HepG2 (cell line): Measurements from ENCODE around the gene PPIG. TPM values are rescaled to one million over a fixed set of nuclear protein-coding genes. Genes with fewer than 3 reads are reported as not detected.

Source experiments
- ARNT ChIP-seq: fragments of 450-650 bp; IDR thresholded peaks from 2 replicates; pipeline ENCODE4 v1.6.1; 2017
- DMAP1 ChIP-seq: IDR thresholded peaks from 2 replicates; pipeline ENCODE4 v1.6.1; 2016
- ESRRA ChIP-seq: sonication (generic); formaldehyde crosslinking; IDR thresholded peaks from 2 replicates; pipeline ENCODE4 v1.5.1; 2020; ENCODE audit warnings: mild to moderate bottlenecking, low read depth, missing genetic modification reagents
- FOXM1 ChIP-seq: sonication (generic); formaldehyde crosslinking; IDR thresholded peaks from 2 replicates; pipeline ENCODE4 v1.5.0; 2020; ENCODE audit warnings: missing genetic modification reagents
- HNRNPLL ChIP-seq: fragments of 200-400 bp; formaldehyde crosslinking; IDR thresholded peaks from 2 replicates; pipeline ENCODE4 v1.6.1; 2017; ENCODE audit warnings: mild to moderate bottlenecking, low read depth, low read length; ENCODE audit not compliant: poor library complexity, severe bottlenecking
- KDM5B ChIP-seq: sonication (generic); formaldehyde crosslinking; IDR thresholded peaks from 2 replicates; pipeline ENCODE4 v1.4.0; 2020; ENCODE audit warnings: missing genetic modification reagents, mild to moderate bottlenecking, borderline replicate concordance
- PCBP2 ChIP-seq: fragments of 200-400 bp; formaldehyde crosslinking; optimal IDR thresholded peaks from 2 replicates; pipeline ENCODE3; 2018; ENCODE audit warnings: low read length, low read depth; ENCODE audit not compliant: poor library complexity, severe bottlenecking
- RAD51 ChIP-seq: fragments of 450-650 bp; IDR thresholded peaks from 2 replicates; pipeline ENCODE4 v1.6.1; 2016; ENCODE audit warnings: borderline replicate concordance
- STAT5B ChIP-seq: sonication (generic); formaldehyde crosslinking; IDR thresholded peaks from 2 replicates; pipeline ENCODE4 v1.4.0; 2020; ENCODE audit warnings: missing genetic modification reagents
- ZFP36L1 ChIP-seq: sonication (generic); formaldehyde crosslinking; IDR thresholded peaks from 2 replicates; pipeline ENCODE4 v1.8.0; 2022; ENCODE audit warnings: mild to moderate bottlenecking, missing genetic modification reagents, moderate library complexity
- ZFP41 ChIP-seq: sonication (generic); formaldehyde crosslinking; IDR thresholded peaks from 2 replicates; pipeline ENCODE4 v1.4.0; 2020; ENCODE audit warnings: mild to moderate bottlenecking, missing genetic modification reagents, borderline replicate concordance
- polyA plus RNA-seq, 8 experiments: library from polyadenylated mRNA; depleted of rRNA in 3 of 8; stranded (reverse) in 7 of 8; unstranded in 1 of 8; fragments of >200 nt; fragmentation: Illumina TruSeq in 4 of 8; extraction: Trizol in 4 of 8; gene quantifications; 2 replicates each; pipeline versions ENCODE4 v1.2.1 to v1.2.3, GENCODE V29; 2011 to 2016; ENCODE audit warnings: low read depth in 4 of 8, missing spikeins in 1 of 8, mixed read lengths in 1 of 8; ENCODE audit not compliant: insufficient read depth in 1 of 8
- total RNA-seq, 5 experiments: library from RNA; depleted of rRNA; stranded (reverse); fragments of >200 nt; fragmentation: Illumina TruSeq; extraction: Trizol; gene quantifications; 2 replicates each; pipeline ENCODE4 v1.2.3, GENCODE V29; 2016; ENCODE audit warnings: low read depth in 1 of 5
- TF ChIP-seq, protein P1 (sequence below): sonication (generic); formaldehyde crosslinking; IDR thresholded peaks from 2 replicates; pipeline ENCODE4 v1.4.0; 2020; ENCODE audit warnings: missing genetic modification reagents, borderline replicate concordance
- TF ChIP-seq, protein P2 (sequence below): sonication (generic); formaldehyde crosslinking; IDR thresholded peaks from 2 replicates; pipeline ENCODE4 v1.5.1; 2020; ENCODE audit warnings: missing genetic modification reagents, mild to moderate bottlenecking, borderline replicate concordance
- TF ChIP-seq, protein P3 (sequence below), 2 experiments: IDR thresholded peaks; 2 replicates each; pipeline ENCODE4 v1.6.1; 2011 to 2012; ENCODE audit warnings: low read length in 2 of 2, borderline replicate concordance in 1 of 2, low read depth in 1 of 2, mild to moderate bottlenecking in 1 of 2, moderate library complexity in 1 of 2
- TF ChIP-seq, protein P4 (sequence below): sonication (generic); formaldehyde crosslinking; IDR thresholded peaks from 2 replicates; pipeline ENCODE4 v1.5.0; 2020; ENCODE audit warnings: mild to moderate bottlenecking, missing genetic modification reagents, borderline replicate concordance
- TF ChIP-seq, protein P5 (sequence below): sonication (generic); formaldehyde crosslinking; IDR thresholded peaks from 2 replicates; pipeline ENCODE4 v1.8.1; 2022; ENCODE audit warnings: mild to moderate bottlenecking, missing genetic modification reagents

PPIG gene
- total and polyA plus RNA-seq, 2 of the 13 experiments (the other 11 are each of a cell fraction or from before 2014, with no cell fraction given): 31.3 to 81.0 TPM

DNA sequence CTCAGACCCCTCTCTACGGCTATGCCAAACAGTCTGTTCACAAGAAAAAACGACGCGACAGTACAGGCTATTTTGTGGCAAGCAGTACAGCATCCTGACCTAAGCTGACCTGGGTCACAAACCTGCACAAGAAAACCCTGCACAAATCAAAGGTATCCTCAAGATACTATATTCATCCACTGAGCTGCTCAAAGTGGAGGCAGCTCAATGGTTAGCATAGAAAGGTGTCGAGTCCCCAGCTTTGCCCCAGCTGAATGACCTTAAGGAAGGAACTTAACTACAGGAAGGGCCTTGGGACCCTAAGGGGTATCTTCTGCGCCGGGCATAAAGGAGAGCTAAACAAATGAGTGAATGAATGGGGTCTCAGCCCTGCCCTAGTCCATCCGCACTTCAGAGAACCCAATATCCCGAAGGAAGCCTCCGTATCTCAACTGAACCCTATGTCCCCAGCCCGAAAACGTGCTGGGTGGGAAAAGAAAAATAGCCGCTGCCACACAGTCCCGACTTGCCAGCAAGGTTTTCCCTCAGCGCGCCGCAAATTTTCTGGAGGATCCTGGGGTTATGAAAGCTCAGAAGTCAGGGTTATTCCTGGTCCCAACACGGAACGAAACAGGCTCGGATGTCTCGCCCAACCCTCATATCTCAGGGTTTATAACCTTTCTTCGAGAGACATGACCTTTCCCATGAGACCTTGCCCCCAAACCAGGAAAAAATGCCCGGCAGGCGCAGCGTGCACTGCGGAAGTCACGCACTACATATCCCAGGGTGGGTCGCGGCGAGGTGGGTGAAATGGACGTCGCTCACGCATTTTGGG is 10.8 kb upstream of the PPIG start, which contains the start of gene FASTKD1 (continued):
- TF ChIP-seq HNRNPLL: peak; percentile 97
- TF ChIP-seq, protein P1, sequence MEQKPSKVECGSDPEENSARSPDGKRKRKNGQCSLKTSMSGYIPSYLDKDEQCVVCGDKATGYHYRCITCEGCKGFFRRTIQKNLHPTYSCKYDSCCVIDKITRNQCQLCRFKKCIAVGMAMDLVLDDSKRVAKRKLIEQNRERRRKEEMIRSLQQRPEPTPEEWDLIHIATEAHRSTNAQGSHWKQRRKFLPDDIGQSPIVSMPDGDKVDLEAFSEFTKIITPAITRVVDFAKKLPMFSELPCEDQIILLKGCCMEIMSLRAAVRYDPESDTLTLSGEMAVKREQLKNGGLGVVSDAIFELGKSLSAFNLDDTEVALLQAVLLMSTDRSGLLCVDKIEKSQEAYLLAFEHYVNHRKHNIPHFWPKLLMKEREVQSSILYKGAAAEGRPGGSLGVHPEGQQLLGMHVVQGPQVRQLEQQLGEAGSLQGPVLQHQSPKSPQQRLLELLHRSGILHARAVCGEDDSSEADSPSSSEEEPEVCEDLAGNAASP (CRISPR knock-in tag): peak; percentile 92; the same call in 1 of the 2 replicates
- peak; percentile 77 for TF ChIP-seq KDM5B (CRISPR knock-in tag)
- TF ChIP-seq FOXM1 (CRISPR knock-in tag): no peak
- TF ChIP-seq ESRRA (CRISPR knock-in tag): peak; percentile 99
- TF ChIP-seq STAT5B: 0 out of 2 replicates have a peak, but pooled peaks have one; percentile 72
- TF ChIP-seq, protein P2, sequence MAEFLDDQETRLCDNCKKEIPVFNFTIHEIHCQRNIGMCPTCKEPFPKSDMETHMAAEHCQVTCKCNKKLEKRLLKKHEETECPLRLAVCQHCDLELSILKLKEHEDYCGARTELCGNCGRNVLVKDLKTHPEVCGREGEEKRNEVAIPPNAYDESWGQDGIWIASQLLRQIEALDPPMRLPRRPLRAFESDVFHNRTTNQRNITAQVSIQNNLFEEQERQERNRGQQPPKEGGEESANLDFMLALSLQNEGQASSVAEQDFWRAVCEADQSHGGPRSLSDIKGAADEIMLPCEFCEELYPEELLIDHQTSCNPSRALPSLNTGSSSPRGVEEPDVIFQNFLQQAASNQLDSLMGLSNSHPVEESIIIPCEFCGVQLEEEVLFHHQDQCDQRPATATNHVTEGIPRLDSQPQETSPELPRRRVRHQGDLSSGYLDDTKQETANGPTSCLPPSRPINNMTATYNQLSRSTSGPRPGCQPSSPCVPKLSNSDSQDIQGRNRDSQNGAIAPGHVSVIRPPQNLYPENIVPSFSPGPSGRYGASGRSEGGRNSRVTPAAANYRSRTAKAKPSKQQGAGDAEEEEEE: no peak
- peak; percentile 88 for TF ChIP-seq ZFP36L1 (CRISPR knock-in tag)
- TF ChIP-seq, protein P3, sequence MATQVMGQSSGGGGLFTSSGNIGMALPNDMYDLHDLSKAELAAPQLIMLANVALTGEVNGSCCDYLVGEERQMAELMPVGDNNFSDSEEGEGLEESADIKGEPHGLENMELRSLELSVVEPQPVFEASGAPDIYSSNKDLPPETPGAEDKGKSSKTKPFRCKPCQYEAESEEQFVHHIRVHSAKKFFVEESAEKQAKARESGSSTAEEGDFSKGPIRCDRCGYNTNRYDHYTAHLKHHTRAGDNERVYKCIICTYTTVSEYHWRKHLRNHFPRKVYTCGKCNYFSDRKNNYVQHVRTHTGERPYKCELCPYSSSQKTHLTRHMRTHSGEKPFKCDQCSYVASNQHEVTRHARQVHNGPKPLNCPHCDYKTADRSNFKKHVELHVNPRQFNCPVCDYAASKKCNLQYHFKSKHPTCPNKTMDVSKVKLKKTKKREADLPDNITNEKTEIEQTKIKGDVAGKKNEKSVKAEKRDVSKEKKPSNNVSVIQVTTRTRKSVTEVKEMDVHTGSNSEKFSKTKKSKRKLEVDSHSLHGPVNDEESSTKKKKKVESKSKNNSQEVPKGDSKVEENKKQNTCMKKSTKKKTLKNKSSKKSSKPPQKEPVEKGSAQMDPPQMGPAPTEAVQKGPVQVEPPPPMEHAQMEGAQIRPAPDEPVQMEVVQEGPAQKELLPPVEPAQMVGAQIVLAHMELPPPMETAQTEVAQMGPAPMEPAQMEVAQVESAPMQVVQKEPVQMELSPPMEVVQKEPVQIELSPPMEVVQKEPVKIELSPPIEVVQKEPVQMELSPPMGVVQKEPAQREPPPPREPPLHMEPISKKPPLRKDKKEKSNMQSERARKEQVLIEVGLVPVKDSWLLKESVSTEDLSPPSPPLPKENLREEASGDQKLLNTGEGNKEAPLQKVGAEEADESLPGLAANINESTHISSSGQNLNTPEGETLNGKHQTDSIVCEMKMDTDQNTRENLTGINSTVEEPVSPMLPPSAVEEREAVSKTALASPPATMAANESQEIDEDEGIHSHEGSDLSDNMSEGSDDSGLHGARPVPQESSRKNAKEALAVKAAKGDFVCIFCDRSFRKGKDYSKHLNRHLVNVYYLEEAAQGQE (IDR thresholded peaks at IDR 0.05; ENCODE audit: borderline replicate concordance in 1 of 2, low read depth in 1 of 2, low read length in 2 of 2): peak in 1 of 2 experiments; percentile 80; a peak in 1 of 4 replicates
- TF ChIP-seq, protein P4, sequence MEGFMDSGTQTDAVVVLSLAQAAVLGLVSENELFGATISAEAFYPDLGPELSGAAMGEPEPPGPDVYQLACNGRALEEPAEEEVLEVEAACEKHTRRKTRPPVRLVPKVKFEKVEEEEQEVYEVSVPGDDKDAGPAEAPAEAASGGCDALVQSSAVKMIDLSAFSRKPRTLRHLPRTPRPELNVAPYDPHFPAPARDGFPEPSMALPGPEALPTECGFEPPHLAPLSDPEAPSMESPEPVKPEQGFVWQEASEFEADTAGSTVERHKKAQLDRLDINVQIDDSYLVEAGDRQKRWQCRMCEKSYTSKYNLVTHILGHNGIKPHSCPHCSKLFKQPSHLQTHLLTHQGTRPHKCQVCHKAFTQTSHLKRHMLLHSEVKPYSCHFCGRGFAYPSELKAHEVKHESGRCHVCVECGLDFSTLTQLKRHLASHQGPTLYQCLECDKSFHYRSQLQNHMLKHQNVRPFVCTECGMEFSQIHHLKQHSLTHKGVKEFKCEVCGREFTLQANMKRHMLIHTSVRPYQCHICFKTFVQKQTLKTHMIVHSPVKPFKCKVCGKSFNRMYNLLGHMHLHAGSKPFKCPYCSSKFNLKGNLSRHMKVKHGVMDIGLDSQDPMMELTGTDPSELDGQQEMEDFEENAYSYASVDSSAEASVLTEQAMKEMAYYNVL (CRISPR knock-in tag): 0 out of 2 replicates have a peak, but pooled peaks have one; percentile 18
- TF ChIP-seq ARNT: no peak
- TF ChIP-seq DMAP1 (CRISPR knock-in tag): peak; percentile 94
- no peak for TF ChIP-seq RAD51
- TF ChIP-seq PCBP2: no peak
- TF ChIP-seq, protein P5, sequence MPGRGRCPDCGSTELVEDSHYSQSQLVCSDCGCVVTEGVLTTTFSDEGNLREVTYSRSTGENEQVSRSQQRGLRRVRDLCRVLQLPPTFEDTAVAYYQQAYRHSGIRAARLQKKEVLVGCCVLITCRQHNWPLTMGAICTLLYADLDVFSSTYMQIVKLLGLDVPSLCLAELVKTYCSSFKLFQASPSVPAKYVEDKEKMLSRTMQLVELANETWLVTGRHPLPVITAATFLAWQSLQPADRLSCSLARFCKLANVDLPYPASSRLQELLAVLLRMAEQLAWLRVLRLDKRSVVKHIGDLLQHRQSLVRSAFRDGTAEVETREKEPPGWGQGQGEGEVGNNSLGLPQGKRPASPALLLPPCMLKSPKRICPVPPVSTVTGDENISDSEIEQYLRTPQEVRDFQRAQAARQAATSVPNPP (CRISPR knock-in tag): 0 out of 2 replicates have a peak, but pooled peaks have one; percentile 34
- TF ChIP-seq ZFP41: no peak
